CD8-positive, alpha-beta memory T cell (primary cell): ENCODE measurements around the gene AMN1. TPM values are rescaled to one million over a fixed set of nuclear protein-coding genes. Genes with fewer than 3 reads are reported as not detected.
"Not testable (repeated sequence)": the region's sequence is repeated elsewhere in the genome, so short reads cannot be mapped to it uniquely, and the experiment has no call there.

Source experiments
- CTCF ChIA-PET: fragments of 350-600 bp; sonication (Branson Sonifier 250); formaldehyde crosslinking; loops from one replicate; lab custom pipeline; 2021; ENCODE audit warnings: antibody characterized with exemption; lab: Charles Lee
- POLR2A ChIA-PET: fragments of 350-600 bp; sonication (Branson Sonifier 250); formaldehyde crosslinking; loops from one replicate; lab custom pipeline; 2021; ENCODE audit warnings: antibody characterized with exemption; lab: Charles Lee
- DNase-seq, 5 donors: peaks; one replicate each; pipeline versions ENCODE4 v3.0.0 to v3.0.0-alpha.2; 2020 to 2022; ENCODE audit warnings: mixed read lengths in 1 of 5
- H3K27ac ChIP-seq: one replicate; pipeline ENCODE4 v1.7.0; 2013; ENCODE audit warnings: low read depth, mild to moderate bottlenecking, low read length, moderate library complexity
- H3K27me3 ChIP-seq: 2 replicates; pipeline ENCODE4 v1.7.0; 2013; ENCODE audit warnings: low read length, mild to moderate bottlenecking; ENCODE audit not compliant: insufficient read depth, poor library complexity, severe bottlenecking
- H3K36me3 ChIP-seq: 2 replicates; pipeline ENCODE4 v1.7.0; 2013; ENCODE audit warnings: mild to moderate bottlenecking, low read length, moderate library complexity; ENCODE audit not compliant: insufficient read depth
- H3K4me1 ChIP-seq: 2 replicates; pipeline ENCODE4 v1.7.0; 2013; ENCODE audit warnings: mild to moderate bottlenecking, low read length, moderate library complexity; ENCODE audit not compliant: insufficient read depth
- H3K4me3 ChIP-seq: 2 replicates; pipeline ENCODE4 v1.7.0; 2013; ENCODE audit warnings: mild to moderate bottlenecking, low read length
- H3K9me3 ChIP-seq: 2 replicates; pipeline ENCODE4 v1.7.0; 2013; ENCODE audit warnings: mild to moderate bottlenecking, low read length
- H3K27ac Mint-ChIP-seq, 8 donors: one replicate each; pipeline ENCODE4 v1.8.0; 2020 to 2021; ENCODE audit warnings: mixed read lengths in 8 of 8, mild to moderate bottlenecking in 6 of 8, inconsistent platforms in 3 of 8, moderate library complexity in 3 of 8
- H3K27me3 Mint-ChIP-seq, 2 donors: one replicate each; pipeline ENCODE4 v1.8.0; 2020 to 2021; ENCODE audit warnings: mixed read lengths in 2 of 2, mild to moderate bottlenecking in 1 of 2, moderate library complexity in 1 of 2
- H3K36me3 Mint-ChIP-seq, 3 donors: one replicate each; pipeline ENCODE4 v1.8.0; 2020 to 2021; ENCODE audit warnings: mixed read lengths in 3 of 3, inconsistent platforms in 1 of 3, mild to moderate bottlenecking in 1 of 3
- H3K4me1 Mint-ChIP-seq, 3 donors: one replicate each; pipeline ENCODE4 v1.8.0; 2020 to 2021; ENCODE audit warnings: mixed read lengths in 3 of 3, inconsistent platforms in 1 of 3, mild to moderate bottlenecking in 1 of 3
- H3K4me3 Mint-ChIP-seq, 7 donors: one replicate each; pipeline ENCODE4 v1.8.0; 2020 to 2021; ENCODE audit warnings: mixed read lengths in 7 of 7, mild to moderate bottlenecking in 6 of 7, moderate library complexity in 4 of 7, inconsistent platforms in 2 of 7
- H3K9me3 Mint-ChIP-seq, 5 donors: one replicate each; pipeline ENCODE4 v1.8.0; 2020 to 2022; ENCODE audit warnings: mixed read lengths in 5 of 5, mild to moderate bottlenecking in 3 of 5, moderate library complexity in 2 of 5, inconsistent platforms in 1 of 5
- polyA plus RNA-seq: library from polyadenylated mRNA; unstranded; fragments of 300-500 nt; fragmentation: Illumina TruSeq; gene quantifications from one replicate; pipeline ENCODE4 v1.2.3, GENCODE V29; 2021
- total RNA-seq, 2 experiments: library from RNA; stranded (reverse); gene quantifications; one replicate each; pipeline ENCODE4 v1.2.3, GENCODE V29; 2021

The AMN1 gene
- total and polyA plus RNA-seq, 3 experiments from 2014 or later, result 2.6 to 10.9 (median 3.8) TPM

DNA sequence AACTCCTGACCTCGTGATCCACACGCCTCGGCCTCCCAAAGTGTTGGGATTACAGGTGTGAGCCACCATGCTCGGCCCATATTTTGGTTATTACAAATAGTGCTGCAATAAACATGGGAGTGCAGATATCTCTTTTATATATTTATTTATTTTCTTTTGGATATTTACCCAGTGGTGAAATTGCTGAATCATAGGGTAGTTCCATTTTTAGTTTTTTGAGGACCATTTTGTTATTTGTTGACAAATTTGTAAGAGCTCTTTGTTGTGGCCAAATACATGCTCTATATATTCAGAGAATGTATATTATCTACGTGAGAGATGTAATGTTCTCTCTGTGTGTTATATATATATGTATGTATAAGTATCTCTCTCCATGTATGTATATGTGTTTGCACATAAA lies 15.9 kb downstream of the AMN1 start:
- Histone ChIP-seq H3K27me3 (no peaks in the 10 kb centered on the region), H3K4me3 (no peak overlapping the region), H3K27ac (no peak overlapping the region), H3K36me3 (no peaks in the 10 kb centered on the region), H3K9me3 (no peaks in the 10 kb centered on the region), H3K4me1 (no peaks in the 10 kb centered on the region)
- H3K27ac Mint-ChIP-seq, result no peak overlapping the region
- DNase-seq, result no peak
- CTCF ChIA-PET, result no interaction called here
- POLR2A ChIA-PET, result no interaction called here
- H3K36me3 Mint-ChIP-seq, result peaks cover 14 to 38% (median 20%) of the 10 kb centered on the region in 3 donors
- H3K27me3 Mint-ChIP-seq, result no peaks in the 10 kb centered on the region
- no peak overlapping the region for H3K4me3 Mint-ChIP-seq
- H3K9me3 Mint-ChIP-seq, result peaks cover 14 to 17% (median 15%) of the 10 kb centered on the region in 5 donors
- peaks cover 1 to 7% (median 3%) of the 10 kb centered on the region in 3 donors for H3K4me1 Mint-ChIP-seq

DNA sequence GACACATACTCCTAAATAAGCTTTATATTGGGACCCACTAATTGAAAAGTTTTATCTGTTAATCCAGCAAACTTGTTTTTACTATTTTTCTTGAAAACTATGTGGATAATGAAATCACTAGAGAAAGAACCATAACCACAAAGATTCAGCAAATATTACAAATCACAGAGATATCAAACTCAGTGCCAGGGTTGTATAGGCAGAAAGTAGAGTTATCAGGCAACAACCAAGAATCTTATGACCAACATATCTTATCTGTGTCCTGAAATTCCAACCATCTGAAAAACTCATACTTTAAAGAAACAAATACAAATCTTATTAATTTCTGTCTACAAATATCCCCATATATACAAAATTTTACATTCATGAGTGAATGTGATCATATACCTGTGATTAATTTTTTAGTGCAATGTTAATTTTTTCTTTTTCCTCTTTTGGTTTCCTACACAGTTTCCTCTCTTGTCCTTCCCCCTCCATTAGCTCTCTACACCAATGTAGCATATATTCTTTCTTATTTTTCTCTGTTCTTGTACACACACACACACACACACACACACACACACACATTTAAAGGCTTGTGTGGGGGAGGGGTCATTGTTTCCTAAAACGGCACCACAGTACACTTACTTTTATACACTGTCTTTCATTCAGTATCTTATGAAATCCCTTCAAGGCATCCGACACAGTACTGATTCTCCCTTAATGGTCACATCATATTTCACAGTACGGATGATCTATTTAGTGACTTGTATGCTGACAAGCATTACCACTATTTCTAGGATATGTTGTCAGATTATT lies 18.6 kb downstream of the AMN1 start:
- no peaks in the 10 kb centered on the region for H3K4me1 ChIP-seq
- DNase-seq, result no peak
- H3K36me3 ChIP-seq, result no peaks in the 10 kb centered on the region
- Mint-ChIP-seq H3K9me3 (peaks cover 20 to 26% (median 24%) of the 10 kb centered on the region in 5 donors), H3K4me3 (no peak overlapping the region), H3K4me1 (peaks cover 4 to 11% (median 7%) of the 10 kb centered on the region in 3 donors), H3K36me3 (peaks cover 24 to 38% (median 30%) of the 10 kb centered on the region in 3 donors), H3K27me3 (no peaks in the 10 kb centered on the region), H3K27ac (peak overlapping the region in 2 of 8 donors; percentile 3 to 76)
- H3K4me3 ChIP-seq, result no peak overlapping the region
- no peaks in the 10 kb centered on the region for H3K9me3 ChIP-seq
- CTCF ChIA-PET, result interaction anchor here (0.9 to 1.0 kb wide), 2 partner anchors 67 to 187 kb away, joined by 3 read pairs; no protein-coding TSS in a partner anchor
- POLR2A ChIA-PET, result no interaction called here
- no peaks in the 10 kb centered on the region for H3K27me3 ChIP-seq
- no peak overlapping the region for H3K27ac ChIP-seq

- H3K27me3 Mint-ChIP-seq, POLR2A ChIA-PET, H3K4me3 ChIP-seq, H3K36me3 ChIP-seq, CTCF ChIA-PET, H3K4me3 Mint-ChIP-seq, H3K4me1 ChIP-seq, H3K9me3 ChIP-seq, H3K27ac ChIP-seq, DNase-seq, H3K27me3 ChIP-seq: not testable (repeated sequence)
- peaks cover 6 to 18% (median 14%) of the 10 kb centered on the region in 3 donors for H3K4me1 Mint-ChIP-seq
- peak overlapping the region in 1 of 8 donors; percentile 83 for H3K27ac Mint-ChIP-seq
- H3K36me3 Mint-ChIP-seq, result peaks cover 24 to 31% (median 30%) of the 10 kb centered on the region in 3 donors
- peaks cover 20 to 26% (median 24%) of the 10 kb centered on the region in 5 donors for H3K9me3 Mint-ChIP-seq
These were observed 20.7 kb downstream of the AMN1 start for GRCh38 chr12:31708118-31708517.

DNA sequence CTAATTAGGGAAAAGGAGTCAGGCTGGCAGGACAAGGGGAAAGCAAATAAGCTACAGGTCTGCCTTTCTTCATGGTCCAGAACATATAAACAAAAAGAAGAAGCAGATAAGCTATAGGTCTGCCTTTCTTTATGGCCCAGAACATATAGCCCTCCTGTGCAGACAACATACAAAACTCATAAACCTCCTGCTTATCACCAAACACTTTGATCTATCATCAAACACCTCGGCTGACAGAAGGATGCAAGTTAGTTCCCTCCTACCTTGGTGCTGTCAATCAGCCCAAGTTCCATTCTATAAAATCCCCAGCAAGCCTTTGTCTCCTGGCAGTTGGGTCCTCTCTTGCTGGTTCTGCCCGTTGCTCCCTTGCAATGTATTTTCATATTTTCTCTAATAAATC lies 23.2 kb downstream of the AMN1 start:
- Mint-ChIP-seq H3K4me1 (peaks cover 6 to 18% (median 13%) of the 10 kb centered on the region in 3 donors), H3K4me3 (no peak overlapping the region), H3K9me3 (peaks cover 18 to 26% (median 23%) of the 10 kb centered on the region in 5 donors), H3K36me3 (peaks cover 28 to 36% (median 30%) of the 10 kb centered on the region in 3 donors), H3K27ac (peak overlapping the region in 3 of 8 donors; percentile 19 to 70 (median 27)), H3K27me3 (no peaks in the 10 kb centered on the region)
- Histone ChIP-seq H3K27ac (no peak overlapping the region), H3K4me3 (no peak overlapping the region), H3K9me3 (no peaks in the 10 kb centered on the region), H3K36me3 (no peaks in the 10 kb centered on the region), H3K4me1 (no peaks in the 10 kb centered on the region), H3K27me3 (no peaks in the 10 kb centered on the region)
- DNase-seq, result peak in 1 of 5 donors; percentile 22
- POLR2A ChIA-PET, result no interaction called here
- CTCF ChIA-PET, result no interaction called here

DNA sequence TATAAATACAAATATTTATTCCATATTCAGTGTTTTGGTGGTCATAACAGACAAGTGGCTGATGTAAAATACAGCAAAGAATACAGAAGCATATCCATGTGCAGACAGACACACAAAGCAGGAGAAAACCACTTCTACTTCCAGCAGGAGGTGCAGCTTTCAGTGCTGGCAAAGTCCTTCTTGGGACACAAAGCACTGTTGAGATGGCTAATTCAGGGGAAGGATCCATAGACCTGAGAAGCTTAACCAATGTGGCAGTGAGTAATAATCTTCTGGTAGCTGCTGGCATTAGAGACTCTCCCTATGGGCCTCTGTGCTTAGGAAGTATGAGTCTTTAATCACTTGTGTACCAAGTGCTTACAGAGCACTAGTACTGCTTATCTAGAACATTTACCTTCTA lies 26.8 kb downstream of the AMN1 start:
- Mint-ChIP-seq H3K27me3 (peaks cover 0 to 1% of the 10 kb centered on the region in 2 donors), H3K27ac (peak overlapping the region in 1 of 8 donors; percentile 26), H3K9me3 (peaks cover 0 to 3% (median 2%) of the 10 kb centered on the region in 5 donors), H3K36me3 (peaks cover 22 to 39% (median 28%) of the 10 kb centered on the region in 3 donors), H3K4me3 (no peak overlapping the region), H3K4me1 (peaks cover 6 to 18% (median 10%) of the 10 kb centered on the region in 3 donors)
- ChIA-PET POLR2A (no interaction called here), CTCF (interaction anchor here (1.5 kb wide), 1 partner anchor 27 kb away, joined by 7 read pairs; the partner anchor contains the start of gene AMN1)
- no peak for DNase-seq
- Histone ChIP-seq H3K36me3 (peaks cover 17% of the 10 kb centered on the region), H3K27me3 (no peaks in the 10 kb centered on the region), H3K4me1 (no peaks in the 10 kb centered on the region), H3K27ac (no peak overlapping the region), H3K9me3 (no peaks in the 10 kb centered on the region), H3K4me3 (no peak overlapping the region)

- POLR2A ChIA-PET, CTCF ChIA-PET, H3K4me3 Mint-ChIP-seq, H3K9me3 Mint-ChIP-seq, H3K27me3 ChIP-seq, H3K27ac ChIP-seq, H3K4me3 ChIP-seq, H3K27me3 Mint-ChIP-seq, H3K4me1 ChIP-seq, H3K36me3 ChIP-seq, H3K27ac Mint-ChIP-seq, DNase-seq, H3K9me3 ChIP-seq, H3K4me1 Mint-ChIP-seq: not testable (repeated sequence)
- H3K36me3 Mint-ChIP-seq, result peaks cover 11 to 46% (median 45%) of the 10 kb centered on the region in 3 donors
These were observed 38.9 kb downstream of the AMN1 start for GRCh38 chr12:31689921-31690320.

DNA sequence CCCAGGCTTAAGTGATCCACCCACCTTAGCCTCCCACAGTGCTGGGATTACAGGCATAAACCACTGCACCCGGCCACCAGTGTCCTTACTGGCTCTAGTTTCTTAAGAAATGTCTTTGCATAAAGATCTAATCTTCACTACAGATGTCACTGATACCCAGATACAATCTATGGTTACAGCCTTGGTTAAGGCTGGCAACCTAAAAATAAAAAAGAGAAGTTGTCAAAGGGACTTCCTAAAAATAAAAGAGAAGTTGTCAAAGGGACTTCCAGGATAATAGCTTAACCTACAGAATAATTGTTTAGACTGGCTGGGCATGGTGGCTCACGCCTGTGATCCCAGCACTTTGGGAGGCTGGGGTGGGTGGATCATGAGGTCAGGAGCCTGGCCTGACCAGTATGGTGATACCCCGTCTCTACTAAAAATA lies 41.7 kb downstream of the AMN1 start:
- Histone ChIP-seq H3K4me3 (no peak overlapping the region), H3K9me3 (peaks cover 18% of the 10 kb centered on the region), H3K27ac (no peak overlapping the region), H3K36me3 (no peaks in the 10 kb centered on the region), H3K4me1 (no peaks in the 10 kb centered on the region), H3K27me3 (no peaks in the 10 kb centered on the region)
- Mint-ChIP-seq H3K27ac (no peak overlapping the region), H3K4me3 (no peak overlapping the region), H3K27me3 (no peaks in the 10 kb centered on the region), H3K36me3 (peaks cover 15 to 66% (median 61%) of the 10 kb centered on the region in 3 donors), H3K9me3 (peaks cover 4 to 29% (median 24%) of the 10 kb centered on the region in 5 donors), H3K4me1 (peaks cover 3 to 8% (median 5%) of the 10 kb centered on the region in 3 donors)
- ChIA-PET POLR2A (interaction anchor here (0.7 kb wide), 1 partner anchor 124 kb away, joined by 6 read pairs; no protein-coding TSS in a partner anchor), CTCF (no interaction called here)
- no peak for DNase-seq

DNA sequence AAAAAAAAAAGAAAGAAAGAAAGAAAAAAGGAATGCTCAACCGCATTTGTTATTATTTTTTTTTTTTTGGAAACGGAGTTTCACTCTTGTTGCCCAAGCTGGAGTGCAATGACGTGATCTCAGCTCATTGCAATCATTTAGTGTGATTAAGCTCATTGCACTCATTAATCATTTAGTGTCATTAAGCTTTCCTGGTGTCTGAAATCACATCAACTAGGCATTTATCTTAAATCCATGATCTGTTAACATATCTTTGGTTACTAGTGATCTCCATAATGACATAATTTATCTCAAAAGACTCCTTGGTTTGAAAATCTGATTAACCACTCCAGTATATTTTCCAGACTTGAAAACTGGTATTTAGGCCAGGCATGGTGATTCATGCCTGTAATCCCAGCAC lies 43.0 kb downstream of the AMN1 start:
- Histone ChIP-seq H3K36me3 (no peaks in the 10 kb centered on the region), H3K27me3 (no peaks in the 10 kb centered on the region), H3K9me3 (peaks cover 18% of the 10 kb centered on the region), H3K4me3 (no peak overlapping the region), H3K4me1 (peaks cover 3% of the 10 kb centered on the region), H3K27ac (no peak overlapping the region)
- ChIA-PET CTCF (interaction anchor here (1.4 kb wide), 1 partner anchor 210 kb away, joined by 4 read pairs; no protein-coding TSS in a partner anchor), POLR2A (no interaction called here)
- no peak for DNase-seq
- Mint-ChIP-seq H3K4me1 (peaks cover 6 to 11% (median 7%) of the 10 kb centered on the region in 3 donors), H3K27me3 (no peaks in the 10 kb centered on the region), H3K27ac (no peak overlapping the region), H3K9me3 (peaks cover 4 to 31% (median 24%) of the 10 kb centered on the region in 5 donors), H3K4me3 (no peak overlapping the region), H3K36me3 (peaks cover 14 to 65% (median 60%) of the 10 kb centered on the region in 3 donors)
